K562 (cell line): ENCODE results near the gene VIM. TPM values are rescaled to one million over a fixed set of nuclear protein-coding genes. Genes with fewer than 3 reads are reported as not detected.

Experiments used
- ATAC-seq: fragments of 200-7000 bp; cut with Tn5 transposase; 3 replicates; pipeline ENCODE4 v1.9.1; 2020; ENCODE audit warnings: moderate library complexity
- BruUV-seq: library from RNA; stranded (reverse); fragments of 400-500 nt; replicated peaks from 2 replicates; lab custom pipeline; 2021; lab: Mats Ljungman, UMichigan
- CTCF ChIA-PET: fragments of 300-600 bp; formaldehyde crosslinking; extraction: SDS; loops from one replicate; lab custom pipeline; 2021; ENCODE audit warnings: low intra/inter-chr PET ratio; lab: Yijun Ruan, JAX
- POLR2A ChIA-PET: fragments of 300-600, 350-650 bp; sonication (Branson Sonifier 250); formaldehyde crosslinking; extraction: SDS; loops from one replicate; lab custom pipeline; 2021; ENCODE audit warnings: antibody characterized with exemption, inconsistent platforms; lab: Yijun Ruan, JAX
- DNase-seq, 4 experiments: peaks; one replicate each; pipeline versions ENCODE4 v3.0.0 to v3.0.0-alpha.2; 2011 to 2018; ENCODE audit warnings: low spot score in 3 of 4, mixed read lengths in 3 of 4; ENCODE audit errors: extremely low read depth in 1 of 4
- FAIRE-seq: peaks from 2 replicates; lab custom pipeline; 2011; peaks lifted over from hg19 to GRCh38; lab: Jason Lieb, UNC
- H2AFZ ChIP-seq: 2 replicates; pipeline ENCODE4 v1.6.0; 2011; ENCODE audit warnings: low read depth, low read length, control low read depth, inconsistent platforms
- H3K27ac ChIP-seq: fragments of 200-600 bp; 3 replicates; pipeline ENCODE4 v1.8.0; 2011; ENCODE audit warnings: low read depth, mild to moderate bottlenecking, control low read depth, inconsistent platforms, low read length, moderate library complexity, mixed read lengths; ENCODE audit errors: extremely low read depth
- H3K27me3 ChIP-seq, 2 experiments: fragments of 300-600 bp in 1 of 2; 2 replicates in 1 of 2; 3 replicates in 1 of 2; pipeline versions ENCODE4 v1.6.0 to v1.8.0; 2011; ENCODE audit warnings: inconsistent platforms in 2 of 2, low read length in 2 of 2, mild to moderate bottlenecking in 1 of 2, mixed read lengths in 1 of 2, moderate library complexity in 1 of 2; ENCODE audit not compliant: control insufficient read depth in 2 of 2, insufficient read depth in 2 of 2
- H3K36me3 ChIP-seq: fragments of 300-600 bp; 3 replicates; pipeline ENCODE4 v1.8.0; 2011; ENCODE audit warnings: mild to moderate bottlenecking, low read length, inconsistent platforms; ENCODE audit not compliant: control insufficient read depth, insufficient read depth
- H3K4me1 ChIP-seq, 2 experiments: fragments of 200-600 bp in 1 of 2; replicated peaks in 1 of 2; 2 replicates in 1 of 2; 3 replicates in 1 of 2; pipeline versions ENCODE4 v1.5.1 to v1.8.0; 2011; ENCODE audit warnings: inconsistent platforms in 2 of 2, low read length in 2 of 2, mild to moderate bottlenecking in 1 of 2, mixed read lengths in 1 of 2, moderate library complexity in 1 of 2; ENCODE audit not compliant: control insufficient read depth in 2 of 2, insufficient read depth in 2 of 2
- H3K4me2 ChIP-seq: 2 replicates; pipeline ENCODE4 v1.6.1; 2011; ENCODE audit warnings: low read length, control low read depth, inconsistent platforms, mixed read lengths; ENCODE audit not compliant: insufficient read depth
- H3K4me3 ChIP-seq: fragments of 200-600 bp; sonication (generic), shearing (Covaris generic); 2 replicates; pipeline ENCODE4 v1.5.1; 2016; ENCODE audit warnings: control low read depth, inconsistent platforms
- H3K79me2 ChIP-seq: fragments of 200-600 bp; 3 replicates; pipeline ENCODE4 v1.8.0; 2011; ENCODE audit warnings: low read length, inconsistent platforms; ENCODE audit not compliant: control insufficient read depth, insufficient read depth
- H3K9ac ChIP-seq, 2 experiments: 2 replicates each; pipeline versions ENCODE4 v1.6.0 to v1.6.1; 2011; ENCODE audit warnings: low read depth in 2 of 2, low read length in 2 of 2, control low read depth in 1 of 2, inconsistent platforms in 1 of 2, mild to moderate bottlenecking in 1 of 2, mixed read lengths in 1 of 2; ENCODE audit not compliant: insufficient read depth in 1 of 2
- H3K9me1 ChIP-seq: one replicate; pipeline ENCODE4 v1.6.0; 2011; ENCODE audit warnings: inconsistent platforms, mild to moderate bottlenecking, low read length, moderate library complexity; ENCODE audit not compliant: control insufficient read depth, insufficient read depth
- H3K9me3 ChIP-seq: replicated peaks from 2 replicates; pipeline ENCODE4 v1.5.1; 2011; ENCODE audit warnings: low read depth, low read length, inconsistent platforms; ENCODE audit not compliant: control insufficient read depth, insufficient read depth
- H4K20me1 ChIP-seq: replicated peaks from 2 replicates; pipeline ENCODE4 v1.6.1; 2011; ENCODE audit warnings: low read length, inconsistent platforms, mixed read lengths; ENCODE audit not compliant: control insufficient read depth, insufficient read depth
- CEBPB ChIP-seq: fragments of 450-650 bp; IDR thresholded peaks from 2 replicates; pipeline ENCODE4 v1.6.1; 2016; ENCODE audit warnings: missing genetic modification characterization, missing compliant biosample characterization
- CEBPG ChIP-seq, 3 experiments: fragments of 200-800 bp in 1 of 3; sonication (Bioruptor generic) in 1 of 3; sonication (generic) in 1 of 3; formaldehyde crosslinking in 1 of 3; IDR thresholded peaks in 2 of 3; conservative IDR thresholded peaks in 1 of 3; 2 replicates each; pipeline versions ENCODE4 v1.6.1 to v1.8.0; 2016 to 2022; ENCODE audit warnings: missing compliant biosample characterization in 2 of 3, missing genetic modification characterization in 2 of 3, mild to moderate bottlenecking in 1 of 3, missing genetic modification reagents in 1 of 3
- MTA1 ChIP-seq: fragments of 450-650 bp; IDR thresholded peaks from 2 replicates; pipeline ENCODE4 v1.6.1; 2017; ENCODE audit warnings: borderline replicate concordance
- POLR2B ChIP-seq: fragments of 450-650 bp; IDR thresholded peaks from 2 replicates; pipeline ENCODE4 v1.6.1; 2018; ENCODE audit warnings: low read depth; ENCODE audit not compliant: partially characterized antibody
- TFE3 ChIP-seq: fragments of 450-650 bp; formaldehyde crosslinking; IDR thresholded peaks from 2 replicates; pipeline ENCODE4 v1.4.0; 2020; ENCODE audit warnings: mild to moderate bottlenecking, mixed read lengths
- ZNF561 ChIP-seq: fragments of 450-650 bp; formaldehyde crosslinking; conservative IDR thresholded peaks from 2 replicates; pipeline ENCODE4 v1.4.0; 2020; ENCODE audit warnings: mild to moderate bottlenecking, moderate library complexity
- WGBS: fragments of 100-300 bp; shearing (Covaris generic); methylation state at CpG from one replicate; pipeline ENCODE4 v1.1.6; 2016; ENCODE audit warnings: low coverage, mixed read lengths; ENCODE audit not compliant: insufficient coverage; ENCODE audit errors: missing lambda C conversion rate; 5-methylcytosine and 5-hydroxymethylcytosine counted together
- in situ Hi-C: fragments of 300-500 bp; cut with MboI; formaldehyde crosslinking; loops from 4 replicates; pipeline ENCODE4 v1.15.0; 2018; ENCODE audit warnings: inconsistent platforms, mixed read lengths
- intact Hi-C: fragments of 100-400 bp; cut with micrococcal nuclease; formaldehyde crosslinking; loops from 2 replicates; pipeline ENCODE4 v1.14.2; 2022
- polyA plus RNA-seq, 8 experiments: library from polyadenylated mRNA; depleted of rRNA in 4 of 8; stranded (reverse) in 5 of 8; unstranded in 3 of 8; fragments of >200 nt; fragmentation: Nextera tagmentation in 2 of 8; fragmentation: Illumina TruSeq in 1 of 8; extraction: Ambion mirVana in 2 of 8; extraction: Trizol in 1 of 8; gene quantifications; 2 replicates each; pipeline versions ENCODE4 v1.2.1 to v1.2.3, GENCODE V29; 2011 to 2014; ENCODE audit warnings: inconsistent platforms in 1 of 8, missing spikeins in 1 of 8
- total RNA-seq, 7 experiments: library from RNA; depleted of rRNA in 6 of 7; stranded (reverse); fragments of >200 nt in 6 of 7; fragmentation: Illumina TruSeq in 2 of 7; extraction: Trizol in 2 of 7; gene quantifications; 2 replicates each; pipeline versions ENCODE4 v1.2.1 to v1.2.3, GENCODE V29; 2011 to 2021; ENCODE audit warnings: low replicate concordance in 1 of 7
- TF ChIP-seq, protein P1 (sequence below), 2 experiments: fragments of 450-650 bp; IDR thresholded peaks; 2 replicates each; pipeline ENCODE4 v1.6.1; 2016

Gene VIM
- total and polyA plus RNA-seq, 9 of the 15 experiments (the other 6 are each of a cell fraction or from before 2014, with no cell fraction given), result 86.0 to 621 (median 383) TPM

GRCh38 chr10:17217631-17218232, 10.3 kb upstream of the VIM start:
- H3K4me1 ChIP-seq, result peaks cover 5 to 41% of the 10 kb centered on the region in 2 experiments
- DNase-seq (no peak), FAIRE-seq (no peak), ATAC-seq (no peak)
- BruUV-seq, result no TSS peak
- H3K36me3 ChIP-seq, result no peaks in the 10 kb centered on the region
- H3K27me3 ChIP-seq, result no peaks in the 10 kb centered on the region
- 0 out of 3 replicates have a peak, but pooled peaks cover 2% of the 10 kb centered on the region for H3K79me2 ChIP-seq
- POLR2A ChIA-PET, result no interaction called here
- H3K9ac ChIP-seq, result no peak overlapping the region
- H3K27ac ChIP-seq, result no peak overlapping the region
- intact Hi-C loops (no loop called here), in situ Hi-C loops (no loop called here)
- no peaks in the 10 kb centered on the region for H3K9me3 ChIP-seq
- TF ChIP-seq TFE3 (CRISPR knock-in tag), result no peak
- TF ChIP-seq CEBPB (tag), result peak; percentile 83
- TF ChIP-seq CEBPG (CRISPR knock-in tag; IDR thresholded peaks at IDR 0.05), result no peak
- TF ChIP-seq CEBPG (tag; conservative IDR thresholded peaks at IDR 0.05 in 1 of 2, IDR thresholded peaks at IDR 0.05 in 1 of 2), result peak; percentile 27 to 79
- TF ChIP-seq, protein P1, sequence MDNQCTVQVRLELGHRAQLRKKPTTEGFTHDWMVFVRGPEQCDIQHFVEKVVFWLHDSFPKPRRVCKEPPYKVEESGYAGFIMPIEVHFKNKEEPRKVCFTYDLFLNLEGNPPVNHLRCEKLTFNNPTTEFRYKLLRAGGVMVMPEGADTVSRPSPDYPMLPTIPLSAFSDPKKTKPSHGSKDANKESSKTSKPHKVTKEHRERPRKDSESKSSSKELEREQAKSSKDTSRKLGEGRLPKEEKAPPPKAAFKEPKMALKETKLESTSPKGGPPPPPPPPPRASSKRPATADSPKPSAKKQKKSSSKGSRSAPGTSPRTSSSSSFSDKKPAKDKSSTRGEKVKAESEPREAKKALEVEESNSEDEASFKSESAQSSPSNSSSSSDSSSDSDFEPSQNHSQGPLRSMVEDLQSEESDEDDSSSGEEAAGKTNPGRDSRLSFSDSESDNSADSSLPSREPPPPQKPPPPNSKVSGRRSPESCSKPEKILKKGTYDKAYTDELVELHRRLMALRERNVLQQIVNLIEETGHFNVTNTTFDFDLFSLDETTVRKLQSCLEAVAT (IDR thresholded peaks at IDR 0.05), result no peak
- no peak for TF ChIP-seq POLR2B
- TF ChIP-seq ZNF561 (CRISPR knock-in tag), result no peak
- no peak for TF ChIP-seq MTA1
- CTCF ChIA-PET, result no interaction called here
- no peaks in the 10 kb centered on the region for H3K9me1 ChIP-seq
- no peak overlapping the region for H3K4me2 ChIP-seq
- 84% methylated on average over 1 of the region's 1 CpG for WGBS
- H2AFZ ChIP-seq, result no peak overlapping the region
- no peak overlapping the region for H3K4me3 ChIP-seq
- H4K20me1 ChIP-seq, result no peaks in the 10 kb centered on the region
